Adrenal gland (tissue), 12 donors: ENCODE data around the gene OSBPL7. TPM values are rescaled to one million over a fixed set of nuclear protein-coding genes. Genes with fewer than 3 reads are reported as not detected.

Source experiments
- DNase-seq, 7 donors: peaks; one replicate each; pipeline ENCODE4 v3.0.0-alpha.2; 2019 to 2020
- H3K27ac ChIP-seq, 5 donors: fragments of 200-600 bp; sonication (generic) in 4 of 5; 1 replicate in 3 of 5; 2 replicates in 2 of 5; pipeline versions ENCODE4 v1.5.1 to v1.8.0; 2016 to 2020; ENCODE audit warnings: mild to moderate bottlenecking in 1 of 5
- H3K27me3 ChIP-seq: fragments of 200-600 bp; 2 replicates; pipeline ENCODE4 v1.8.0; 2021
- H3K36me3 ChIP-seq, 2 donors: fragments of 200-600 bp; replicated peaks in 1 of 2; 1 replicate in 1 of 2; 2 replicates in 1 of 2; pipeline versions ENCODE4 v1.5.1 to v1.8.0; 2018 to 2022
- H3K4me1 ChIP-seq, 2 donors: fragments of 200-600 bp; replicated peaks in 1 of 2; 1 replicate in 1 of 2; 2 replicates in 1 of 2; pipeline versions ENCODE4 v1.5.1 to v1.8.0; 2018 to 2021
- H3K4me3 ChIP-seq, 4 donors: fragments of 200-600 bp; sonication (generic) in 3 of 4; one replicate each; pipeline ENCODE4 v1.5.1; 2016 to 2018
- H3K9me3 ChIP-seq, 3 donors: fragments of 200-600 bp; sonication (generic) in 1 of 3; replicated peaks in 1 of 3; 1 replicate in 2 of 3; 2 replicates in 1 of 3; pipeline versions ENCODE4 v1.5.1 to v1.8.0; 2016 to 2021
- POLR2A ChIP-seq, 2 donors: fragments of 450-650 bp; IDR thresholded peaks; one replicate each; pipeline ENCODE4 v1.6.1; 2017; ENCODE audit warnings: antibody characterized with exemption in 2 of 2, mild to moderate bottlenecking in 2 of 2, moderate library complexity in 1 of 2
- WGBS, 4 donors: extraction: QIAGEN DNeasy Blood & Tissue Kit in 2 of 4; methylation state at CpG; one replicate each; pipeline versions ENCODE4 v1.1.5 to v1.1.7; 2013 to 2017; 5-methylcytosine and 5-hydroxymethylcytosine counted together
- intact Hi-C, 2 donors: fragments of 100-400 bp; cut with DNase I; formaldehyde crosslinking; loops; one replicate each; pipeline versions ENCODE4 v1.14.1 to v1.15.0; 2022 to 2023
- polyA plus RNA-seq, 3 donors: library from polyadenylated mRNA; stranded (reverse); fragments of 200-250 nt in 2 of 3; fragments of 350-450 nt in 1 of 3; fragmentation: Illumina TruSeq in 1 of 3; extraction: RNeasy Lipid Tissue Mini Kit (QIAGEN cat#74804) in 1 of 3; gene quantifications; one replicate each; pipeline ENCODE4 v1.2.3, GENCODE V29; 2013 to 2014
- total RNA-seq, 9 donors: library from RNA; depleted of rRNA in 4 of 9; stranded (reverse); fragments of >200 nt in 4 of 9; fragments of 120-200 nt in 1 of 9; fragmentation: NEBNext Ultra II Directional in 1 of 9; extraction: Animal tissue kit (Norgen Biotek cat#: 25700) in 1 of 9; gene quantifications; one replicate each; pipeline versions ENCODE4 v1.1.0 to v1.2.4, GENCODE V29; 2013 to 2023
- TF ChIP-seq, protein P1 (sequence below), 6 experiments: fragments of 450-650 bp in 4 of 6; fragments of 200-600 bp in 2 of 6; sonication (generic) in 1 of 6; IDR thresholded peaks; 1 replicate in 5 of 6; 2 replicates in 1 of 6; pipeline versions ENCODE4 v1.5.1 to v1.8.0; 2016 to 2021; ENCODE audit warnings: antibody characterized with exemption in 6 of 6, mild to moderate bottlenecking in 2 of 6, moderate library complexity in 1 of 6
- donor health status: healthy with polysubstance abuse.
- donor health status: Bipolar disorder and iron deficiency.
- donor health status: DM: yes; HTN: yes; CAD: no.
- donor health status: DM: no; HTN: no; CAD: no.
- donor health status: DM: no; HTN: no; CAD: no.
- donor health status: DM: yes; HTN: yes; CAD: no.

Gene OSBPL7
- total and polyA plus RNA-seq, 12 donors = 2.0 to 22.4 (median 6.6) TPM

DNA sequence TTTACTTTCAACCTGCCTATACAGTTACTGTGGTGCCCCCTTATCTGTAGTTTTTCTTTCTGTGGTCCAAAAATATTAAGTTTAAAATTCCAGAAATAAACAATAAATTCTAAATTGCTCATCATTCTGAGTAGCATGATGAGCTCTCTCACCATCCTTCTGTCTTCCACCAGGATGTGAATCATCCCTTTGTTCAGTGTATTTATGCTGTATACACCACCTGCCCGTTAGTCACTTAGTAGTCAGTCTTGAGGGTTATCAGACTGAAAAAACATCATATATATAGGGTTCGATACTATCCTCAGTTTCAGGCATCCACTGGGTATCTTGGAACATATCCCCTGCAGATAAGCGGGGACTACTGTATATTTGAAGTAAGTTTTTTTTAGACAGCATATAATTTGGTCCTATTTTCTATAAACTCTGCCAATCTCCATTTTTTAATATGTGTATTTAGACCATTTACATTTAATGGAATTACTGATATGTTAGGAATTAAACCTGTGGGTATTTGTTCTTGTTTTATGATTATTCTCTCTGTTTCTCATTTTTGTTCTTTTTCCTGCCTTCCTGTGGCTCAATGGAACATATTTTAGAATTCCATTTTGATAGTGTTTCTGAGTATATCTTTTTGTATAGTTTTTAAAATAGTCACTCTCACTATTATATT is 57.5 kb downstream of the OSBPL7 start:
- TF ChIP-seq, protein P1, sequence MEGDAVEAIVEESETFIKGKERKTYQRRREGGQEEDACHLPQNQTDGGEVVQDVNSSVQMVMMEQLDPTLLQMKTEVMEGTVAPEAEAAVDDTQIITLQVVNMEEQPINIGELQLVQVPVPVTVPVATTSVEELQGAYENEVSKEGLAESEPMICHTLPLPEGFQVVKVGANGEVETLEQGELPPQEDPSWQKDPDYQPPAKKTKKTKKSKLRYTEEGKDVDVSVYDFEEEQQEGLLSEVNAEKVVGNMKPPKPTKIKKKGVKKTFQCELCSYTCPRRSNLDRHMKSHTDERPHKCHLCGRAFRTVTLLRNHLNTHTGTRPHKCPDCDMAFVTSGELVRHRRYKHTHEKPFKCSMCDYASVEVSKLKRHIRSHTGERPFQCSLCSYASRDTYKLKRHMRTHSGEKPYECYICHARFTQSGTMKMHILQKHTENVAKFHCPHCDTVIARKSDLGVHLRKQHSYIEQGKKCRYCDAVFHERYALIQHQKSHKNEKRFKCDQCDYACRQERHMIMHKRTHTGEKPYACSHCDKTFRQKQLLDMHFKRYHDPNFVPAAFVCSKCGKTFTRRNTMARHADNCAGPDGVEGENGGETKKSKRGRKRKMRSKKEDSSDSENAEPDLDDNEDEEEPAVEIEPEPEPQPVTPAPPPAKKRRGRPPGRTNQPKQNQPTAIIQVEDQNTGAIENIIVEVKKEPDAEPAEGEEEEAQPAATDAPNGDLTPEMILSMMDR (IDR thresholded peaks at IDR 0.05) = no peak
- no peak for TF ChIP-seq POLR2A (IDR thresholded peaks at IDR 0.05)
- Histone ChIP-seq H3K9me3 (no peaks in the 10 kb centered on the region), H3K4me3 (no peak overlapping the region), H3K27me3 (no peaks in the 10 kb centered on the region), H3K36me3 (no peaks in the 10 kb centered on the region), H3K4me1 (no peaks in the 10 kb centered on the region), H3K27ac (no peak overlapping the region)
- no peak for DNase-seq
- intact Hi-C loops = no loop called here
- 59 to 86% (median 75%) methylated on average over 3 of the region's 3 CpGs for WGBS, 4 donors

- no peak for DNase-seq
- H3K4me1 ChIP-seq = no peaks in the 10 kb centered on the region
- 70 to 91% (median 85%) methylated on average over 2 of the region's 2 CpGs for WGBS, 4 donors
- H3K9me3 ChIP-seq = no peaks in the 10 kb centered on the region
- H3K4me3 ChIP-seq = no peak overlapping the region
- intact Hi-C loops = no loop called here
- H3K36me3 ChIP-seq = no peaks in the 10 kb centered on the region
- TF ChIP-seq, protein P1 (IDR thresholded peaks at IDR 0.05) = no peak
- no peak for TF ChIP-seq POLR2A (IDR thresholded peaks at IDR 0.05)
- H3K27me3 ChIP-seq = no peaks in the 10 kb centered on the region
- H3K27ac ChIP-seq = no peak overlapping the region
Observed at GRCh38 chr17:47762728-47763127, 58.9 kb downstream of the OSBPL7 start.

DNA sequence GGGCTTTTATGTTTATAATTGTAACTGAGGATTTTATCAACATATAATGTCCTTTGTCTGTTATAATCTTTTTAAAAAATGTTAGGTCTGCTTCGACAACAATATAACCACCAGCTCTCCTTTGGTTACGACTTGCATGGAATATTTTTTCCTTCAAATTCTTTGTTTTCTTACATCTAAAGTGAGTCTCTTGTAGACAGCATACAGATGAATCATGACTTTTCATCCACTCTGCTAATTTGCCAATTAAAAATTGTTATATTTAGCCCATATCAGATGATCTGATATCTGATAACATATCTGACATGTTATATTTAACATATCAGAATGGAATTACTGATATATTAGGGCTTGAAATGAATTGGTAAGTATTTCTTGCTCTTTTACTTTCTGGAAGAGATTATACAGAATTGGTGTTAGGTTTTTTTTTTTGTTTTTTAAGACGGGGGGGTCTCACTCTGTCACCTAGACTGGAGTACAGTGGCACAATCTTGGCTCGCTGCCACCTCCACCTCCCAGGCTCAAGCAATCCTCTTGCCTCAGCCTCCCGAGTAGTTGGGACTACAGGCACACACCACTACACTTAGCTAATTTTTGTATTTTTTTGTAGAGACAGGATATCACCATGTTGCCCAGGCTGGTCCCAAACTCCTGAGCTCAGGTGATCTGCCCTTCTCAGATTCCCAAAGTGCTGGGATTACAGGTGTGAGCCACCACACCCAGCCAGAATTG is 61.0 kb downstream of the OSBPL7 start:
- 63 to 69% (median 66%) methylated on average over 5 of the region's 5 CpGs for WGBS, 4 donors
- Histone ChIP-seq H3K9me3 (no peaks in the 10 kb centered on the region), H3K27ac (no peak overlapping the region), H3K36me3 (no peaks in the 10 kb centered on the region), H3K27me3 (no peaks in the 10 kb centered on the region), H3K4me1 (no peaks in the 10 kb centered on the region), H3K4me3 (no peak overlapping the region)
- intact Hi-C loops = no loop called here
- peak in 1 of 7 donors; percentile 15 for DNase-seq
- TF ChIP-seq, protein P1 (IDR thresholded peaks at IDR 0.05) = no peak

DNA sequence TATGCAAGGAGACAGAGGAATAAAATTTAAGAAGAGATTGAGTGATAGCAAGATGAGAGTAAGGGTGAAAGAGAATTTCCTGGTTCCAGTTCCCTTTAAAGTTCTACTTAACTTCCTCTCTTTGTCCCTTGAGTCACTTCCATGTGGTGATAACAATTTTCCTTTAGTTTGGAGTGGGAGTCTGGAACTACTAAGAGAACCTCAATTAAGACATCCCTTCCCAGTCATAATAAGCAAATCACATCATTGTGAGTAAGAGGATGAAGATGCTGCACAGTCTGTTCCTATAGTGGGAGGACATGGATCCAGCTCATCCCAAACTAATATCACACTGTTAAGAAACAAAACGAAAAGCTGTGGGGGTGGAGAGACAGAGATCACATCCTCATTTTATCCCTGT is 64.2 kb downstream of the OSBPL7 start:
- H3K27me3 ChIP-seq = no peaks in the 10 kb centered on the region
- WGBS, 4 donors = 22 to 33% (median 28%) methylated on average over 1 of the region's 1 CpG
- H3K9me3 ChIP-seq = no peaks in the 10 kb centered on the region
- H3K27ac ChIP-seq = no peak overlapping the region
- intact Hi-C loops = no loop called here
- DNase-seq = no peak
- H3K4me1 ChIP-seq = no peaks in the 10 kb centered on the region
- TF ChIP-seq, protein P1 (IDR thresholded peaks at IDR 0.05) = no peak
- no peak for TF ChIP-seq POLR2A (IDR thresholded peaks at IDR 0.05)
- no peak overlapping the region for H3K4me3 ChIP-seq
- H3K36me3 ChIP-seq = no peaks in the 10 kb centered on the region

Other genes starting within 250 kb of the OSBPL7 start
- 100 to 1,000 TPM; 159 to 352 (median 248) TPM for gene KPNB1, start 171.9 kb downstream of the OSBPL7 start, total RNA-seq
- 100 to 1,000 TPM in 1 of 3 donors, 10 to 100 TPM in 2; 41.5 to 339 (median 45.3) TPM for gene KPNB1, start 171.9 kb downstream of the OSBPL7 start, polyA plus RNA-seq
- 10 to 100 TPM in 4 of 9 donors, 1 to 10 TPM in 5; 3.9 to 15.9 (median 9.8) TPM for gene TBKBP1, start 127.6 kb downstream of the OSBPL7 start, total RNA-seq
- 10 to 100 TPM in 2 of 3 donors, 1 to 10 TPM in 1; 5.7 to 63.9 (median 18.6) TPM for gene TBKBP1, start 127.6 kb downstream of the OSBPL7 start, polyA plus RNA-seq
- 1 to 10 TPM in 1 of 9 donors, under 1 TPM in 6, not detected in 2; 0.06 to 2.0 (median 0.55) TPM for gene TBX21, start 88.6 kb downstream of the OSBPL7 start, total RNA-seq
- under 1 TPM; 0.18 to 0.48 (median 0.20) TPM for gene TBX21, start 88.6 kb downstream of the OSBPL7 start, polyA plus RNA-seq
- gene MRPL10, start 9.7 kb upstream of the OSBPL7 start, total RNA-seq = 10 to 100 TPM; 29.0 to 72.5 (median 52.6) TPM
- 10 to 100 TPM; 37.6 to 41.1 (median 38.5) TPM for gene MRPL10, start 9.7 kb upstream of the OSBPL7 start, polyA plus RNA-seq
- gene LRRC46, start 9.9 kb upstream of the OSBPL7 start, total RNA-seq = under 1 TPM in 6 of 9 donors, not detected in 3; 0.11 to 0.81 (median 0.28) TPM
- gene LRRC46, start 9.9 kb upstream of the OSBPL7 start, polyA plus RNA-seq = 1 to 10 TPM; 1.6 to 2.3 (median 1.9) TPM
- 10 to 100 TPM; 18.3 to 53.7 (median 38.4) TPM for gene SCRN2, start 19.5 kb upstream of the OSBPL7 start, total RNA-seq
- 100 to 1,000 TPM in 2 of 3 donors, 1 to 10 TPM in 1; 6.3 to 136 (median 121) TPM for gene SCRN2, start 19.5 kb upstream of the OSBPL7 start, polyA plus RNA-seq
- gene SP6, start 29.4 kb upstream of the OSBPL7 start, total RNA-seq = 1 to 10 TPM in 6 of 9 donors, under 1 TPM in 3; 0.06 to 3.5 (median 1.1) TPM
- 1 to 10 TPM in 1 of 3 donors, under 1 TPM in 2; 0.91 to 1.1 (median 0.97) TPM for gene SP6, start 29.4 kb upstream of the OSBPL7 start, polyA plus RNA-seq
- gene SP2, start 74.4 kb upstream of the OSBPL7 start, total RNA-seq = 10 to 100 TPM in 5 of 9 donors, 1 to 10 TPM in 4; 1.8 to 20.8 (median 11.1) TPM
- gene SP2, start 74.4 kb upstream of the OSBPL7 start, polyA plus RNA-seq = 10 to 100 TPM in 1 of 3 donors, 1 to 10 TPM in 2; 4.5 to 21.1 (median 8.0) TPM
- 10 to 100 TPM; 20.8 to 91.5 (median 56.1) TPM for gene PNPO, start 119.8 kb upstream of the OSBPL7 start, total RNA-seq
- gene PNPO, start 119.8 kb upstream of the OSBPL7 start, polyA plus RNA-seq = 10 to 100 TPM; 19.7 to 36.1 (median 23.8) TPM
- gene PRR15L, start 136.1 kb upstream of the OSBPL7 start, total RNA-seq = under 1 TPM in 1 of 9 donors, not detected in 8; 0.19 TPM
- under 1 TPM in 2 of 3 donors, not detected in 1; 0.03 to 0.24 TPM for gene PRR15L, start 136.1 kb upstream of the OSBPL7 start, polyA plus RNA-seq
- 100 to 1,000 TPM in 5 of 9 donors, 10 to 100 TPM in 4; 42.8 to 200 (median 100) TPM for gene CDK5RAP3, start 149.3 kb upstream of the OSBPL7 start, total RNA-seq
- gene CDK5RAP3, start 149.3 kb upstream of the OSBPL7 start, polyA plus RNA-seq = 100 to 1,000 TPM in 2 of 3 donors, 10 to 100 TPM in 1; 76.1 to 733 (median 478) TPM
- gene COPZ2, start 216.0 kb upstream of the OSBPL7 start, total RNA-seq = 10 to 100 TPM; 16.3 to 60.1 (median 39.5) TPM
- 10 to 100 TPM; 33.4 to 53.6 (median 47.9) TPM for gene COPZ2, start 216.0 kb upstream of the OSBPL7 start, polyA plus RNA-seq
- gene NFE2L1, start 226.6 kb upstream of the OSBPL7 start, total RNA-seq = 100 to 1,000 TPM in 8 of 9 donors, 10 to 100 TPM in 1; 62.0 to 432 (median 273) TPM
- gene NFE2L1, start 226.6 kb upstream of the OSBPL7 start, polyA plus RNA-seq = 100 to 1,000 TPM in 2 of 3 donors, 10 to 100 TPM in 1; 77.9 to 403 (median 164) TPM